ENCODE results near the gene SWT1.
"Not testable (repeated sequence)": the region's sequence is repeated elsewhere in the genome, so short reads cannot be mapped to it uniquely, and the experiment has no call there.

SWT1 gene

DNA sequence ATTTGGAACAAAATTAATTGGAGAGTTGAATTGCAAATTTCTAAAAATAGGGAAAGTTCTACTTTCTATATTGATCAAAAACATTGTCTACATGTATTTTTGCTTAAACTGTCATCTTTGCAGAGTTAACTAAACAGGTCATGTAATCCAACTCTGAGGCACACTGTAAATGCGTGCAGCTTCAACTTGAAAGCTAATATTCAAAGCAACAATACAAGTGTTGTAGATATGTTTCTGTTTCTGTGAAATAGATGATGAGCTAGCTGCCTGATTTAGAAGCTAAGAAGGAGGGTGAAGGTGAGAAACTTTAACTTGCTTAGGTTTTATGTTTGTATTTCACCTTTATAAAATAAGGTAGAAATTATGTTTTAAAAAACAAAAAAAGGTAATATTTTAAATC is 82.9 kb downstream of the SWT1 start:
- FAIRE-seq (no peak), DNase-seq (ENCODE audit: insufficient read length, low spot score) (no peak)
- TF ChIP-seq POLR2A (IDR thresholded peaks at IDR 0.05; ENCODE audit: low read depth, low read length): no peak

DNA sequence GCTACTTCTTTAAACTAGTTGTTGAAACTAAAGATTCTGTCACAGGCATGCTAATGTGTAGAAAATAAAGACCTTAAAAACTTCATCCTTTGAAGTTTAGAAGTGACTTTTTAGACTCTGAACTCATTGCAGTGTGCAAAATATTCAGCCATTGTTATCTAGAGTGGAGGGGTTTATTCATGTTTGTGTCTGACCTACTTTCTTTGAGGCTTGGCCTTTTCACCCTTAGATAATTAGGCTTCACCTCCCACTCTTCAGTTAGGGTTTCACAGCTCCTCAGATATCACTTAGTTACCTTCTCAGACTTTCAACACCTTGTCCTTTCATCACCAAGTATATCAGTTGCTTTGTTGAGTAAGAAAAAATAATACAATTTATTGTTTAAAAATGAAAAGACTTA is 84.2 kb downstream of the SWT1 start:
- no peak for TF ChIP-seq POLR2AphosphoS5 (IDR thresholded peaks at IDR 0.05; ENCODE audit: low read depth, low read length)
- no peak for TF ChIP-seq TAF1 (IDR thresholded peaks at IDR 0.05; ENCODE audit: low read depth, low read length)
- no peak for TF ChIP-seq SPI1 (IDR thresholded peaks at IDR 0.05; ENCODE audit: low read depth, low read length)
- no peak for TF ChIP-seq PAX5 (IDR thresholded peaks at IDR 0.05; ENCODE audit: insufficient read depth, low read length, severe bottlenecking)
- TF ChIP-seq POU2F2 (IDR thresholded peaks at IDR 0.05; ENCODE audit: low read depth, low read length): no peak
- TF ChIP-seq POLR2A (IDR thresholded peaks at IDR 0.05; ENCODE audit: low read depth, low read length): no peak
- no peak for DNase-seq (ENCODE audit: insufficient read length, low spot score)
- no peak for FAIRE-seq

- DNase-seq (ENCODE audit: insufficient read length, low spot score) (no peak), FAIRE-seq (no peak)
- TF ChIP-seq PAX5 (IDR thresholded peaks at IDR 0.05; ENCODE audit: insufficient read depth, low read length, severe bottlenecking): no peak
- TF ChIP-seq POU2F2 (IDR thresholded peaks at IDR 0.05; ENCODE audit: low read depth, low read length): no peak
- no peak for TF ChIP-seq POLR2AphosphoS5 (IDR thresholded peaks at IDR 0.05; ENCODE audit: low read depth, low read length)
- no peak for TF ChIP-seq POLR2A (IDR thresholded peaks at IDR 0.05; ENCODE audit: low read depth, low read length)
- TF ChIP-seq TAF1 (IDR thresholded peaks at IDR 0.05; ENCODE audit: low read depth, low read length): no peak
- no peak for TF ChIP-seq SPI1 (IDR thresholded peaks at IDR 0.05; ENCODE audit: low read depth, low read length)
These were observed 87.2 kb downstream of the SWT1 start for GRCh38 chr1:185244015-185244747.

- no peak for FAIRE-seq
- no peak for DNase-seq (ENCODE audit: insufficient read length, low spot score)
- no peak for TF ChIP-seq POLR2A (IDR thresholded peaks at IDR 0.05; ENCODE audit: low read depth, low read length)
- no peak for TF ChIP-seq SPI1 (IDR thresholded peaks at IDR 0.05; ENCODE audit: low read depth, low read length)
- TF ChIP-seq POU2F2 (IDR thresholded peaks at IDR 0.05; ENCODE audit: low read depth, low read length): no peak
- TF ChIP-seq PAX5 (IDR thresholded peaks at IDR 0.05; ENCODE audit: insufficient read depth, low read length, severe bottlenecking): no peak
- TF ChIP-seq TAF1 (IDR thresholded peaks at IDR 0.05; ENCODE audit: low read depth, low read length): no peak
- TF ChIP-seq POLR2AphosphoS5 (IDR thresholded peaks at IDR 0.05; ENCODE audit: low read depth, low read length): no peak
These were observed 88.5 kb downstream of the SWT1 start for GRCh38 chr1:185245466-185245865.

DNA sequence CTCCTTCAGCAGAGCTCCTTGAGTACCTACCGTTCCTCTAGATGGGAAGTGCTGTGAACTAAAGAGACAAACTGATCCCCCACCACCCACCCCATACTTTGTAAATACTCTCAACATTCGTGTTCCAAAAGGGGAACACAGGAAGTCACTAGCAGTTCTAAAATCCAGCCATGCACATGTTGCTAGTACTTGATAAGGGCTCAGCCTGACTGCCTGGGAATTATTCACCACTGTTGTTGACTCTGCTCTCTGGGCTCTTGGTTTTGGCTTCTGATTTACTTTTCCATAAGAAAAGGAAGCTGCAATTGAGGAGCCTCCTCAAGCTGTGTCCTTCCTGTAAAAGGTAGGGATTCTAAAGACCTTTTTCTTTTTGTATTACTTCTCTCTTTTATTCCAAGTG is 92.6 kb downstream of the SWT1 start:
- DNase-seq (ENCODE audit: insufficient read length, low spot score): no peak
- TF ChIP-seq POLR2AphosphoS5 (IDR thresholded peaks at IDR 0.05; ENCODE audit: low read depth, low read length): no peak
- TF ChIP-seq POU2F2 (IDR thresholded peaks at IDR 0.05; ENCODE audit: low read depth, low read length): no peak
- TF ChIP-seq SPI1 (IDR thresholded peaks at IDR 0.05; ENCODE audit: low read depth, low read length): no peak
- TF ChIP-seq TAF1 (IDR thresholded peaks at IDR 0.05; ENCODE audit: low read depth, low read length): no peak
- TF ChIP-seq PAX5 (IDR thresholded peaks at IDR 0.05; ENCODE audit: insufficient read depth, low read length, severe bottlenecking): no peak
- no peak for FAIRE-seq

- DNase-seq (ENCODE audit: insufficient read length, low spot score): no peak
- TF ChIP-seq POLR2A (IDR thresholded peaks at IDR 0.05; ENCODE audit: low read depth, low read length): no peak
- no peak for TF ChIP-seq POU2F2 (IDR thresholded peaks at IDR 0.05; ENCODE audit: low read depth, low read length)
- TF ChIP-seq TAF1 (IDR thresholded peaks at IDR 0.05; ENCODE audit: low read depth, low read length): no peak
- TF ChIP-seq PAX5 (IDR thresholded peaks at IDR 0.05; ENCODE audit: insufficient read depth, low read length, severe bottlenecking): no peak
- no peak for TF ChIP-seq POLR2AphosphoS5 (IDR thresholded peaks at IDR 0.05; ENCODE audit: low read depth, low read length)
- no peak for TF ChIP-seq SPI1 (IDR thresholded peaks at IDR 0.05; ENCODE audit: low read depth, low read length)
- no peak for FAIRE-seq
These were observed 93.1 kb downstream of the SWT1 start for GRCh38 chr1:185250063-185250462.

DNA sequence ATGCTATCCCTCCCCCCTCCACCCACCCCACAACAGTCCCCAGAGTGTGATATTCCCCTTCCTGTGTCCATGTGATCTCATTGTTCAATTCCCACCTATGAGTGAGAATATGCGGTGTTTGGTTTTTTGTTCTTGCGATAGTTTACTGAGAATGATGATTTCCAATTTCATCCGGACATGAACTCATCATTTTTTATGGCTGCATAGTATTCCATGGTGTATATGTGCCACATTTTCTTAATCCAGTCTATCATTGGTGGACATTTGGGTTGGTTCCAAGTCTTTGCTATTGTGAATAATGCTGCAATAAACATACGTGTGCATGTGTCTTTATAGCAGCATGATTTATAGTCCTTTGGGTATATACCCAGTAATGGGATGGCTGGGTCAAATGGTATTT is 95.0 kb downstream of the SWT1 start:
- FAIRE-seq: not testable (repeated sequence)

DNA sequence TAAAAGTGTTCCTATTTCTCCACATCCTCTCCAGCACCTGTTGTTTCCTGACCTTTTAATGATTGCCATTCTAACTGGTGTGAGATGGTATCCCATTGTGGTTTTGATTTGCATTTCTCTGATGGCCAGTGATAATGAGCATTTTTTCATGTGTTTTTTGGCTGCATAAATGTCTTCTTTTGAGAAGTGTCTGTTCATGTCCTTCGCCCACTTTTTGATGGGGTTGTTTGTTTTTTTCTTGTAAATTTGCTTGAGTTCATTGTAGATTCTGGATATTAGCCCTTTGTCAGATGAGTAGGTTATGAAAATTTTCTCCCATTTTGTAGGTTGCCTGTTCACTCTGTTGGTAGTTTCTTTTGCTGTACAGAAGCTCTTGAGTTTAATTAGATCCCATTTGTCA is 95.4 kb downstream of the SWT1 start:
- not testable (repeated sequence) for FAIRE-seq; DNase-seq (ENCODE audit: insufficient read length, low spot score)

More for the DNA sequence above, 95.0 kb downstream of the SWT1 start:
- not testable (repeated sequence) for DNase-seq (ENCODE audit: insufficient read length, low spot score)

- not testable (repeated sequence) for DNase-seq (ENCODE audit: insufficient read length, low spot score); FAIRE-seq
These were observed 98.6 kb downstream of the SWT1 start for GRCh38 chr1:185255595-185255994.

DNA sequence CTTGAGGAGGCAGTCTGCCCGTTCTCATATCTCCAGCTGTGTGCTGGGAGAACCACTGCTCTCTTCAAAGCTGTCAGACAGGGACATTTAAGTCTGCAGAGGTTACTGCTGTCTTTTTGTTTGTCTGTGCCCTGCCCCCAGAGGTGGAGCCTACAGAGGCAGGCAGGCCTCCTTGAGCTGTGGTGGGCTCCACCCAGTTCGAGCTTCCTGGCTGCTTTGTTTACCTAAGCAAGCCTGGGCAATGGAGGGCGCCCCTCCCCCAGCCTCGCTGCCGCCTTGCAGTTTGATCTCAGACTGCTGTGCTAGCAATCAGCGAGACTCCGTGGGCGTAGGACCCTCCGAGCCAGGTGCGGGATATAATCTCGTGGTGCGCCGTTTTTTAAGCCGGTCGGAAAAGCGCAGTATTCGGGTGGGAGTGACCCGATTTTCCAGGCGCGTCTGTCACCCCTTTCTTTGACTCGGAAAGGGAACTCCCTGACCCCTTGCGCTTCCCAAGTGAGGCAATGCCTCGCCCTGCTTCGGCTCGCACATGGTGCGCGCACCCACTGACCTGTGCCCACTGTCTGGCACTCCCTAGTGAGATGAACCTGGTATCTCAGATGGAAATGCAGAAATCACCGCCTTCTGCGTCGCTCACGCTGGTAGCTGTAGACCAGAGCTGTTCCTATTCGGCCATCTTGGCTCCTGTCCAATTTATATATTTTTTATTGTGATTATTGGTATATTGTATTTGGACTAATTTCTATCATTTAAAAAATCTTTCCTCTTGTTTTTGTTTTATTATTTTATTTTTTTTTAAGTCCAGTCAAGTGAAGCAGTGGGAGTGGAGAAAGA is 100.4 kb downstream of the SWT1 start:
- not testable (repeated sequence) for DNase-seq (ENCODE audit: insufficient read length, low spot score); FAIRE-seq

DNA sequence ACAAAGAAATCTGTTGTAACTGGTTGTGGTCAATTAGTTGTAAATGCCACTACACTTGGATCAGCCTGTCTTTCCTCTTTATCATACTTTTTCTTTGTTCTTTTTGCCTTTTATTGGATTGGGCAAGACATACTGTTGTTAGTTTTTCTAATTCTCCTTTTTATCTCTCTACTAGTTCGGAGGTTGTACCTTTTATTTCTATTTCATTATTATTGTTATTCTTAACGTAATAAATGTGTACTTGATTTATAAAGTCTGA is 100.9 kb downstream of the SWT1 start:
- no peak for DNase-seq (ENCODE audit: insufficient read length, low spot score)
- no peak for FAIRE-seq
- TF ChIP-seq POU2F2 (IDR thresholded peaks at IDR 0.05; ENCODE audit: low read depth, low read length): no peak
- TF ChIP-seq TAF1 (IDR thresholded peaks at IDR 0.05; ENCODE audit: low read depth, low read length): no peak
- TF ChIP-seq SPI1 (IDR thresholded peaks at IDR 0.05; ENCODE audit: low read depth, low read length): no peak
- TF ChIP-seq PAX5 (IDR thresholded peaks at IDR 0.05; ENCODE audit: insufficient read depth, low read length, severe bottlenecking): no peak
- TF ChIP-seq POLR2AphosphoS5 (IDR thresholded peaks at IDR 0.05; ENCODE audit: low read depth, low read length): no peak
- TF ChIP-seq POLR2A (IDR thresholded peaks at IDR 0.05; ENCODE audit: low read depth, low read length): no peak

Data from GM12891 (cell line).